GM18519 (cell line): ENCODE measurements around the gene PRMT5.

ENCODE experiments used
- ATAC-seq: cut with Tn5 transposase; IDR thresholded peaks from one replicate; pipeline ENCODE4 v1.9.1; 2021; ENCODE audit warnings: mild to moderate bottlenecking, moderate library complexity; ENCODE audit not compliant: unreplicated experiment, low FRiP score

The PRMT5 gene

GRCh38 chr14:22878271-22879246 lies 50.6 kb downstream of the PRMT5 start:
- no peak for ATAC-seq

- no peak for ATAC-seq
Measured at GRCh38 chr14:22877000-22877501, 52.1 kb downstream of the PRMT5 start.

- ATAC-seq, result no peak
Measured at GRCh38 chr14:22875748-22876319, 53.3 kb downstream of the PRMT5 start.

- ATAC-seq, result no peak
Measured at GRCh38 chr14:22875003-22875747, 54.0 kb downstream of the PRMT5 start.

GRCh38 chr14:22872833-22873520 lies 56.2 kb downstream of the PRMT5 start:
- ATAC-seq, result no peak

GRCh38 chr14:22872033-22872832 lies 56.9 kb downstream of the PRMT5 start:
- ATAC-seq, result no peak

- ATAC-seq, result peak; percentile 46
Measured at GRCh38 chr14:22871224-22872032, 57.7 kb downstream of the PRMT5 start, which contains the start of gene LRP10. TSS of gene LRP10 (plus strand) at chr14:22871740. CDS start at chr14:22872304, 564 bp downstream.

- peak; percentile 39 for ATAC-seq
Measured at GRCh38 chr14:22870811-22871223, 58.4 kb downstream of the PRMT5 start.
